HG03135 (cell line): ENCODE results near the gene UTP14C.
"Not testable (repeated sequence)": the region's sequence is repeated elsewhere in the genome, so short reads cannot be mapped to it uniquely, and the experiment has no call there.

Source experiments
- ATAC-seq: cut with Tn5 transposase; IDR thresholded peaks from one replicate; pipeline ENCODE4 v1.9.1; 2021; ENCODE audit warnings: mild to moderate bottlenecking, moderate library complexity; ENCODE audit not compliant: unreplicated experiment

Gene UTP14C

DNA sequence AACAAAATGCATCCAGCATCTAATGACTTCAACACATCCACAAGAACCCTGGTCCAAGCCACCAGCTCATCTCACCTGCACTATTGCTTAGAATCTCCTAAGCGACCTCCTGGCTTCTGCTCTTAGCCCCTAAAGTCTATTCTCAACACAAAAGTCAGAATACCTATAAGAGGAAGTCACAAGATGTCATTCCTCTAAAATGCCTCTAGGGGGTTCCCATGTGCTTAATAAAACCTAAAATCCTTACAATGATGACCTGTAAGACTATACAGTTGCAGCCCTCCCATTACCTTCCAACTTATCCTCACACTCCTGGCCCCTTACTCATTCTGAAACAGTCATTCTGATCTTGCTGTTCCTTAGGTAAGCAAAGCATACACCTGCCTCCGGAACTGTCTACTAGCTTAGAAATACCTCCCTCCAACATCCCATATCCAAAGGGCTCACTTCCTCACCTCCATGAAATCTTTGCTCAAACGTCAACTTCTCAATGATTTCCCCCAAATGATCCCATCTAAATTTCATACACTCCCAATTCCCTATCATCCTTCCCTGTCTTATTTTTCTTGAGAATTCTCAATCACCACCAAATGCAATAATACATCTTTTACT, 23.3 kb upstream of the UTP14C start:
- no peak for ATAC-seq

GRCh38 chr13:52002361-52002760, 22.1 kb upstream of the UTP14C start:
- ATAC-seq: no peak

DNA sequence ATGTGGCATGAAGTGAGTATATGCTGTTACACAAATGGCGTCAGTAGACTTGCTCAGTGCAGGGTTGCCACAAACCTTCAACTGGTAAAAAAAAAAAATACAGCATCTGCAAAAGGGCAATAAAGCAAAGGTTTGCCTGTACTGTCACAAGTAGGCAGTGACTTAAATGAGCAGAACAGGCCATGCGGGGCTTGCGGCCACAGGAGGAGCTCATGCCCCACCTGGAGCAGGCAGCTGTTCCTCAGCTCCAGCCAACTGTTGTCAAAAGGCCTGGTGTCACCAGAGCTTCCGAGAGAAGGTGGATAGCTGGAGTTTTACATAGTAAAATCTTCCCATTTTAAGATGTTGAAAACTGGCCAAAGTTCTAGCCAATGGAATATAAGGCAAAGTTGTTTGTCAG, 20.9 kb upstream of the UTP14C start:
- ATAC-seq: no peak

DNA sequence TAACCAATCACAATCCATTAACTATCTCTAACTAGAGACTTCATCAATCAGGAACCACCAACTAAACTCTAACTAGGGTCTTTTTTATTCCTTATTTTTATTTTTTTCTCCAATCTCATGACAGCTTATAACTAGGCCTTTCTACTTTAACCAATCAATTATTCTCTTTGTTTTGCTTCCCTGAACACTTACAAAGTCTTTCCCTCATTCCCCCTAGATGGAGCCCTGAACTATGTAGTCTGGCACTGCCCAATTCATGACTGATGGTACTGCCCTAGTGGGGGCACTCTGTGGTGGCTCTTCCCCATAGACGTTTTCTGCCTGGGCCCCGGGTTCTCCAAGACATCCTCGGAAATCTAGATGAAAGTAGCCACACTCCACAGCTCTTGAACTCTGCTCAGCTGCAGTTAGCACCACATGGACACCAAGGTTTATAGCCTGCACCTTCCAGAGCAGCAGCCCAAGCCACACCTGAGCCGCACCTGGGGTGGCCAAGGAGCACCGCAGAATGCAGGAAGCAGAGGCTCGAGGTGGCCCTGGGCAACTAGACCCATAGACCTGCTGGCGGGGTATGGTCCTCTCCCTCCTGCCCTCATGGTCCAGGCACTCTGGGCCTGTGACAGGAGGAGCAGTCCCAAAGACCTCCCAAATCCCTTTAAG, 19.9 kb upstream of the UTP14C start:
- ATAC-seq: no peak

GRCh38 chr13:52005841-52006522, 18.5 kb upstream of the UTP14C start:
- no peak for ATAC-seq

- no peak for ATAC-seq
These were observed 17.8 kb upstream of the UTP14C start for GRCh38 chr13:52006523-52007245.

GRCh38 chr13:52009946-52010345, 14.5 kb upstream of the UTP14C start:
- ATAC-seq: no peak

DNA sequence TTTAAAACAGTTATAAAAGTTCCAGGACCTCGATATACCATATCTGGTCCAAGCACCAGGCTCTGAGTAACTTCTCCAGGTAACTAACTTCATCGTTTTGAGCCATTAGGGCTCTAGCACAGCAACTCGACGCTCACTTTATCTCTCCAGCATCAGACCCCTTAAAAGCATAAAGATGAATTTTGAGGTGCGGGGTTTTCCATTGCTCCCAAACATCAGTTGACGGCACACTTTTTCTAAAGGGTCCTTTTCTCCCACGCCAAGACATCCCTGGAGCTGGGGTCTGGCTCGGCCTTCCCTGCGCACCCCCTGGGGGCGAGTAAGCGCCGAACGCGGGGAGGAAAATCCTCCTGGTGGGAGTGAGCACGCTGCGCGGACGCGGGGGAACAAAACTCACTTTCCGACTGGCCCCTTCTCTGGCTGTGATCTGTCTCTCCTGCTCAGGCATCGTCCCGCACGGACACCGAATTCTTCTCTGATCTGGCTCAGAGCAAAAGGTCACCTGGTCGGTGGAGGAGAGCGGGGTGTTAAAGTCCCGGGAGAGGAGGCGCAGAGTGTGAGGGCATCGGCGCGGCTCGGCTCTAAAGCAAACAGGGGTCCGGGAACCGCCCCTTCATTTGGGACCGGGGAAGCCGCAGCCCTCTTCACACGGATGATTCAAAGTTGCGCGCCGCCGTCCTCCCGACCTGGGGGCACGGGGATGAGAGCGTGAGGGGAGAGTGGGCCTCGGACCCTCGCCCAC, 13.4 kb upstream of the UTP14C start, which contains the start of gene ATP7B:
TSS of gene ATP7B (minus strand) at position 561 of the 742 bp plus-strand sequence. CDS start at position 448, 113 bp downstream.
- peak; percentile 11 for ATAC-seq

- peak; percentile 99 for ATAC-seq
These were observed 12.6 kb upstream of the UTP14C start, which contains the start of gene ALG11 for GRCh38 chr13:52011632-52012511. ALG11 (plus strand) TSS chr13:52012398; CDS start chr13:52012419, 21 bp downstream.

DNA sequence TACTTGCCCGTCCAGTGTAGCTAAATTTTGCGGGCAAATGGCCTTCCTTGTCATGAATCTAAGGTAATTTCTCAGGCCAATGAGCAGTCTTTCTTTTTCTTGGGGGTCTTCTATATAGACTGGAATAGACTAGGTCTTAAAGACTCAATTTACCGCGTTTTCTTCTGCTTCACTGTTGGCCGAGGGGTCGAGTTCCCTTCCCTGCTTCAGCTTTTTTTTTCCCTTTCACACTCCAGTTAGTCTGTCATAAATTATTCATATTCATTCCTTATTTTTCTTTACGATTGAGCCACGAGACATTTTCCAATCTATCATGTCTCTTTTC, 12.0 kb upstream of the UTP14C start:
- no peak for ATAC-seq

- ATAC-seq: no peak
These were observed 8.2 kb upstream of the UTP14C start for GRCh38 chr13:52016296-52016695.

- ATAC-seq: no peak
These were observed 4.3 kb upstream of the UTP14C start for GRCh38 chr13:52020191-52020590.

DNA sequence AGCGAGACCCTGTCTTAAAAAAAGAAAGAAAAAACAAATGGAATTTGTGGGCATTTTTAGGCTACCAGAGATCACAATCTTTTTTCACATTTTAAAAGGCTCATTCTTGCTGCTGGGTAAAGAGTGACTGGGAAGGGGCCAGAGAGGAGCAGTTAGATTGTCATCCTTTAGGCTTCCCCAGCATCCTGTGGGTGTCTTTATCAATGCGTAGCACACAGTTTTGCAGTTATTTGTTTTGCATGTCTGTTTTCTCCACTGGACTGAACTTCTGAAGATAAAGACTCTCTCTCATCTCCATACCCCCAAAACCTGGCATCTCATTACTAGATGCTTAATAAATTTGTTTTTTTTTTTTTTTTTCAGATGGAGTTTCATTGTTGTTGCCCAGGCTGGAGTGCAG, 2.1 kb upstream of the UTP14C start:
- no peak for ATAC-seq

DNA sequence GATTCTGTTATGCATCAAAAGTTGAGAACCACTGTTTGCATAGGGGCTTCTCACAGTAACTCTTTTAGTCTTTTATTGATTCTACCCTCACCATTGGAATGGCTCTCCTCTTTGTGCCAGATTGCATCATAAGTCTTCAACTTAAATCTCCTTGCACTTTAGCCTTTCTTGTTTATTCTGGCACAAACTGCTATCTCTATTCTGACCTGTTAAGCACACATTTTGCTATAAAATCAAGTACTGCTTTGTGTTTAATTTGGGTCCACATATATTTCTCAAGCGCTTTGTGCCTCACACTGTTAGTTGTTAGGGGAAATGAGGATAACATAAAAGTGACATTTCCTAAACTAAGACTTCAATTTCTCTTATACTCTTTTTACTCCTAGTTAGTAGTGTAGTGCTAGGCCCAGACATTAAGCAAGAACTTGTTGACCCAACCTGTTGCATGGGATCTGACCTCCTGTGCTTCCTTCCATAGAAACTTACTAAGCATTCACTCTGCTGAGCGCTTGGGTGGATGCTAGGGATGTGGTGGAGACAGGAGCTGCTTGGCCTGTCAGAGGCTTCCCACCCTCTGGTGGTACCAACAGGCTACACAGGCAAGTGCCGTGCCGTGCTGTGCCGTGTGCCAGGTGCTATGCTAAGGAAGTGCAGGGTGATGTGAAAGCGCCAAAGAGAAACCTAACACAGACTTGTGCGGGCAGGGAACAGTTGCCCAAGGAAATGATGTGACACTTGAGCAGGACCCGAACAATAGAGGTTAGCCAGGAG, 1.2 kb downstream of the UTP14C start:
- ATAC-seq: no peak

GRCh38 chr13:52026246-52026626, 1.7 kb downstream of the UTP14C start:
- ATAC-seq: no peak

GRCh38 chr13:52027832-52028231, 3.3 kb downstream of the UTP14C start:
- ATAC-seq: no peak

GRCh38 chr13:52029569-52029968, 5.1 kb downstream of the UTP14C start:
- ATAC-seq: no peak

DNA sequence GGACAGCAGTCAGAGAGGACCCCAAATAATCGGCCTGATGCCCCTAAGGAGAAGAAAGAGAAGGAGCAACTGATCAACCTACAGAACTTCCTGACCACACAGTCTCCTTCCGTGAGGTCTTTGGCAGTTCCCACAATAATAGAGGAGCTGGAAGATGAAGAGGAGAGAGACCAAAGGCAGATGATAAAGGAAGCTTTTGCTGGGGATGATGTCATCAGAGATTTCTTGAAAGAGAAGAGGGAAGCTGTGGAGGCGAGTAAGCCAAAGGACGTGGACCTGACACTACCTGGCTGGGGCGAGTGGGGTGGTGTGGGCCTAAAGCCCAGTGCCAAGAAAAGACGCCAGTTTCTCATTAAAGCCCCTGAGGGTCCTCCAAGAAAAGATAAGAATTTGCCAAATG, 5.9 kb downstream of the UTP14C start:
- ATAC-seq: not testable (repeated sequence)

DNA sequence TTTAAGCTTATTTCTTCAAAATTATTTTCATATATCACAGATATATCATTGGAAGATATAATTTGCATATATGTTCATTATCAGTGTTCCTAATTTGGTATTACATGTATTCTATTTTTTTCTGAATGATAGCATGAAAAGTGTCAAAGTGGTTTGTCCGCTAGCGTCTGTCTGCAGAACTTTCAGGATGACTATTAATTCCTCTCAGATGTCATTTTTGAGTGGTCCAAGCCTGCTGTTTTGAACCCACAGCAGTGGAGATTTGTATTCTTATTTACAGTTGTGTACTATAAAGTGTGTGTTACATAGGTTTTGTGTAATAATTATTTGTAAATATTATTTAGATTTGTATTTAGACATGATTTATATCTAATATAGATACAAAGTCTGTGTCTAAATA, 8.5 kb downstream of the UTP14C start:
- no peak for ATAC-seq
